ENCODE results near the gene ILKAP.

- TF ChIP-seq POLR2AphosphoS5 (IDR thresholded peaks at IDR 0.05; ENCODE audit: low read depth, low read length) (no peak), POLR2A (IDR thresholded peaks at IDR 0.05; ENCODE audit: low read depth, low read length) (no peak), TAF1 (IDR thresholded peaks at IDR 0.05; ENCODE audit: borderline replicate concordance, low read depth, low read length) (no peak)
Observed at GRCh38 chr2:238180554-238180953, 22.9 kb downstream of the ILKAP start.

Measured in GM12892 (cell line).